HepG2 (cell line): ENCODE data around the gene GABRB1. TPM values are rescaled to one million over a fixed set of nuclear protein-coding genes. Genes with fewer than 3 reads are reported as not detected.

Experiments used
- ATAC-seq: fragments of 200-7000 bp; cut with Tn5 transposase; 3 replicates; pipeline ENCODE4 v1.9.1; 2020; ENCODE audit warnings: mild to moderate bottlenecking, moderate library complexity
- BruUV-seq: library from RNA; stranded (reverse); fragments of 400-500 nt; replicated peaks from 2 replicates; lab custom pipeline; 2021; lab: Mats Ljungman, UMichigan
- CTCF ChIA-PET: fragments of 300-600 bp; formaldehyde crosslinking; extraction: SDS; loops from one replicate; lab custom pipeline; 2021; ENCODE audit warnings: low total read pairs, inconsistent platforms, low intra/inter-chr PET ratio; lab: Yijun Ruan, JAX
- POLR2A ChIA-PET: fragments of 350-600 bp; sonication (Branson Sonifier 250); formaldehyde crosslinking; loops from one replicate; lab custom pipeline; 2020; ENCODE audit warnings: antibody characterized with exemption, inconsistent platforms; lab: Yijun Ruan, JAX
- DNase-seq: peaks from one replicate; pipeline ENCODE4 v3.0.0-alpha.2; 2015; ENCODE audit warnings: low spot score
- FAIRE-seq: peaks from 3 replicates; lab custom pipeline; 2011; peaks lifted over from hg19 to GRCh38; lab: Jason Lieb, UNC
- H2AFZ ChIP-seq: one replicate; pipeline ENCODE4 v1.6.1; 2011; ENCODE audit warnings: low read length, inconsistent platforms
- H3K27ac ChIP-seq: fragments of 300-600 bp; 3 replicates; pipeline ENCODE4 v1.8.0; 2011; ENCODE audit warnings: mixed run types, mild to moderate bottlenecking, mixed read lengths, low read length, inconsistent platforms; ENCODE audit not compliant: insufficient read depth; ENCODE audit errors: extremely low read length
- H3K27me3 ChIP-seq, 2 experiments: fragments of 200-600 bp in 1 of 2; 2 replicates in 1 of 2; 3 replicates in 1 of 2; pipeline versions ENCODE4 v1.6.0 to v1.8.0; 2011; ENCODE audit warnings: low read length in 2 of 2, mild to moderate bottlenecking in 2 of 2, moderate library complexity in 2 of 2, inconsistent platforms in 1 of 2; ENCODE audit not compliant: insufficient read depth in 2 of 2, control insufficient read depth in 1 of 2
- H3K36me3 ChIP-seq, 2 experiments: fragments of 200-600 bp in 1 of 2; replicated peaks in 1 of 2; 2 replicates in 1 of 2; 3 replicates in 1 of 2; pipeline versions ENCODE4 v1.5.1 to v1.8.0; 2011; ENCODE audit warnings: low read length in 2 of 2, inconsistent platforms in 1 of 2; ENCODE audit not compliant: insufficient read depth in 2 of 2, control insufficient read depth in 1 of 2
- H3K4me1 ChIP-seq: 2 replicates; pipeline ENCODE4 v1.5.1; 2012; ENCODE audit warnings: low read length, inconsistent platforms; ENCODE audit not compliant: insufficient read depth
- H3K4me2 ChIP-seq: 2 replicates; pipeline ENCODE4 v1.6.0; 2011; ENCODE audit warnings: low read depth, low read length, inconsistent platforms
- H3K4me3 ChIP-seq, 3 experiments: fragments of 200-600 bp in 1 of 3; sonication (generic), shearing (Covaris generic) in 1 of 3; replicated peaks in 1 of 3; 2 replicates each; pipeline ENCODE4 v1.5.1; 2011 to 2016; ENCODE audit warnings: low read length in 3 of 3, inconsistent platforms in 2 of 3, low read depth in 2 of 3, mild to moderate bottlenecking in 2 of 3, control low read depth in 1 of 3, mixed read lengths in 1 of 3; ENCODE audit not compliant: insufficient read depth in 1 of 3
- H3K79me2 ChIP-seq: one replicate; pipeline ENCODE4 v1.6.1; 2011; ENCODE audit warnings: low read length, inconsistent platforms; ENCODE audit not compliant: insufficient read depth
- H3K9ac ChIP-seq: 2 replicates; pipeline ENCODE4 v1.6.0; 2011; ENCODE audit warnings: mild to moderate bottlenecking, low read depth, low read length, inconsistent platforms; ENCODE audit not compliant: insufficient read depth
- H3K9me3 ChIP-seq: 2 replicates; pipeline ENCODE4 v1.5.1; 2012; ENCODE audit warnings: mild to moderate bottlenecking, low read length
- H4K20me1 ChIP-seq: 2 replicates; pipeline ENCODE4 v1.6.0; 2011; ENCODE audit warnings: inconsistent platforms, mild to moderate bottlenecking, low read length, moderate library complexity; ENCODE audit not compliant: insufficient read depth
- ARID5B ChIP-seq: IDR thresholded peaks from 2 replicates; pipeline ENCODE4 v1.4.0; 2020; ENCODE audit warnings: mild to moderate bottlenecking, missing genetic modification reagents
- BCL3 ChIP-seq: sonication (generic); formaldehyde crosslinking; IDR thresholded peaks from 2 replicates; pipeline ENCODE4 v1.5.1; 2020; ENCODE audit warnings: mild to moderate bottlenecking, missing genetic modification reagents, moderate library complexity
- BRD4 ChIP-seq: sonication (generic); formaldehyde crosslinking; IDR thresholded peaks from 2 replicates; pipeline ENCODE4 v1.4.0; 2020; ENCODE audit warnings: missing genetic modification reagents
- BRF2 ChIP-seq: sonication (generic); formaldehyde crosslinking; IDR thresholded peaks from 2 replicates; pipeline ENCODE4 v1.8.1; 2022; ENCODE audit warnings: mild to moderate bottlenecking, missing genetic modification reagents
- FOXM1 ChIP-seq: sonication (generic); formaldehyde crosslinking; IDR thresholded peaks from 2 replicates; pipeline ENCODE4 v1.5.0; 2020; ENCODE audit warnings: missing genetic modification reagents
- JARID2 ChIP-seq: sonication (generic); formaldehyde crosslinking; IDR thresholded peaks from 2 replicates; pipeline ENCODE4 v1.8.1; 2023; ENCODE audit warnings: missing genetic modification reagents, inconsistent platforms; ENCODE audit not compliant: insufficient replicate concordance
- MAF1 ChIP-seq: sonication (generic); formaldehyde crosslinking; IDR thresholded peaks from 2 replicates; pipeline ENCODE4 v1.5.0; 2020; ENCODE audit warnings: missing genetic modification reagents, borderline replicate concordance
- NR2F1 ChIP-seq, 2 experiments: fragments of 450-650 bp in 1 of 2; formaldehyde crosslinking in 1 of 2; IDR thresholded peaks; 2 replicates each; pipeline versions ENCODE4 v1.5.0 to v1.6.1; 2016 to 2020; ENCODE audit warnings: mild to moderate bottlenecking in 1 of 2, missing compliant biosample characterization in 1 of 2, missing genetic modification reagents in 1 of 2, moderate library complexity in 1 of 2
- RELA ChIP-seq: sonication (generic); formaldehyde crosslinking; IDR thresholded peaks from 2 replicates; pipeline ENCODE4 v1.4.0; 2020; ENCODE audit warnings: missing genetic modification reagents
- SMYD3 ChIP-seq: sonication (generic); formaldehyde crosslinking; IDR thresholded peaks from 2 replicates; pipeline ENCODE4 v1.8.1; 2023; ENCODE audit warnings: mild to moderate bottlenecking, missing genetic modification reagents
- SOX5 ChIP-seq: IDR thresholded peaks from 2 replicates; pipeline ENCODE4 v1.6.1; 2016; ENCODE audit warnings: borderline replicate concordance
- SP140L ChIP-seq: sonication (generic); formaldehyde crosslinking; IDR thresholded peaks from 2 replicates; pipeline ENCODE4 v1.4.0; 2020; ENCODE audit warnings: missing genetic modification reagents, borderline replicate concordance
- ZGPAT ChIP-seq: IDR thresholded peaks from 2 replicates; pipeline ENCODE4 v1.6.1; 2016; ENCODE audit warnings: mild to moderate bottlenecking
- ZNF224 ChIP-seq: sonication (generic); formaldehyde crosslinking; IDR thresholded peaks from 2 replicates; pipeline ENCODE4 v1.5.0; 2020; ENCODE audit warnings: mild to moderate bottlenecking, missing genetic modification reagents
- ZNF282 ChIP-seq: fragments of 450-650 bp; IDR thresholded peaks from 2 replicates; pipeline ENCODE4 v1.6.1; 2018; ENCODE audit not compliant: partially characterized antibody
- ZNF501 ChIP-seq: sonication (generic); formaldehyde crosslinking; IDR thresholded peaks from 2 replicates; pipeline ENCODE4 v1.5.1; 2020; ENCODE audit warnings: mild to moderate bottlenecking, moderate library complexity, missing genetic modification reagents
- ZNF567 ChIP-seq: sonication (generic); formaldehyde crosslinking; IDR thresholded peaks from 2 replicates; pipeline ENCODE4 v1.8.1; 2023; ENCODE audit warnings: mild to moderate bottlenecking, missing genetic modification reagents, borderline replicate concordance
- ZNF619 ChIP-seq: sonication (generic); formaldehyde crosslinking; IDR thresholded peaks from 2 replicates; pipeline ENCODE4 v1.4.0; 2020; ENCODE audit warnings: mild to moderate bottlenecking, missing genetic modification reagents
- WGBS: methylation state at CpG from one replicate; pipeline ENCODE4 v1.1.6; 2017; ENCODE audit warnings: low lambda C conversion rate; 5-methylcytosine and 5-hydroxymethylcytosine counted together
- in situ Hi-C: cut with HindIII; loops from 2 replicates; pipeline ENCODE4 v1.10.0; 2017; ENCODE audit warnings: low pct_unique_long_range_greater_than_20kb; ENCODE audit not compliant: extremely low pct_ligation_motif_present
- intact Hi-C: fragments of 100-400 bp; cut with micrococcal nuclease; formaldehyde crosslinking; loops from one replicate; pipeline ENCODE4 v1.10.0; 2022; ENCODE audit not compliant: unreplicated experiment
- polyA plus RNA-seq, 8 experiments: library from polyadenylated mRNA; depleted of rRNA in 3 of 8; stranded (reverse) in 7 of 8; unstranded in 1 of 8; fragments of >200 nt; fragmentation: Illumina TruSeq in 4 of 8; extraction: Trizol in 4 of 8; gene quantifications; 2 replicates each; pipeline versions ENCODE4 v1.2.1 to v1.2.3, GENCODE V29; 2011 to 2016; ENCODE audit warnings: low read depth in 4 of 8, missing spikeins in 1 of 8, mixed read lengths in 1 of 8; ENCODE audit not compliant: insufficient read depth in 1 of 8
- total RNA-seq, 5 experiments: library from RNA; depleted of rRNA; stranded (reverse); fragments of >200 nt; fragmentation: Illumina TruSeq; extraction: Trizol; gene quantifications; 2 replicates each; pipeline ENCODE4 v1.2.3, GENCODE V29; 2016; ENCODE audit warnings: low read depth in 1 of 5

The GABRB1 gene
- total and polyA plus RNA-seq, 2 of the 13 experiments (the other 11 are each of a cell fraction or from before 2014, with no cell fraction given) = not detected

- TF ChIP-seq ARID5B (CRISPR knock-in tag) (no peak), BRD4 (no peak), ZGPAT (CRISPR knock-in tag) (no peak), ZNF224 (CRISPR knock-in tag) (no peak), RELA (CRISPR knock-in tag) (no peak)
Observed at GRCh38 chr4:47071901-47072341, 40.6 kb downstream of the GABRB1 start (continued).

GRCh38 chr4:47073647-47074046 is 42.3 kb downstream of the GABRB1 start:
- H3K9me3 ChIP-seq = no peaks in the 10 kb centered on the region
- ATAC-seq = no peak
- DNase-seq = no peak
- no TSS peak for BruUV-seq
- in situ Hi-C loops = no loop called here
- FAIRE-seq = no peak
- no peaks in the 10 kb centered on the region for H3K36me3 ChIP-seq
- no peaks in the 10 kb centered on the region for H3K4me1 ChIP-seq
- no peaks in the 10 kb centered on the region for H4K20me1 ChIP-seq
- H3K4me3 ChIP-seq = no peak overlapping the region
- no peak overlapping the region for H3K27ac ChIP-seq
- no peaks in the 10 kb centered on the region for H3K79me2 ChIP-seq
- H2AFZ ChIP-seq = no peak overlapping the region
- H3K9ac ChIP-seq = no peak overlapping the region
- POLR2A ChIA-PET = no interaction called here
- WGBS = 79% methylated on average over 2 of the region's 2 CpGs
- H3K4me2 ChIP-seq = no peak overlapping the region
- CTCF ChIA-PET = no interaction called here
- intact Hi-C loops = no loop called here
- no peaks in the 10 kb centered on the region for H3K27me3 ChIP-seq
- TF ChIP-seq BCL3 (no peak), NR2F1 (CRISPR knock-in tag; IDR thresholded peaks at IDR 0.05) (no peak), SMYD3 (no peak), ZNF282 (no peak), SP140L (CRISPR knock-in tag) (no peak), ZNF501 (CRISPR knock-in tag) (no peak), SOX5 (CRISPR knock-in tag) (no peak), ZNF567 (no peak), JARID2 (CRISPR knock-in tag) (no peak), ZNF619 (CRISPR knock-in tag) (no peak), FOXM1 (CRISPR knock-in tag) (no peak), MAF1 (CRISPR knock-in tag) (no peak), BRF2 (CRISPR knock-in tag) (no peak)
